ENCODE measurements around the gene TCEAL7. TPM values are rescaled to one million over a fixed set of nuclear protein-coding genes. Genes with fewer than 3 reads are reported as not detected.

The TCEAL7 gene
- total RNA-seq, 1 donor from 2014 or later: 292 TPM

- DNase-seq: peak; percentile 1
Measured at GRCh38 chrX:103367502-103367901, 37.5 kb downstream of the TCEAL7 start.

- no peak for DNase-seq
Measured at GRCh38 chrX:103369479-103369878, 39.4 kb downstream of the TCEAL7 start.

GRCh38 chrX:103372886-103373285 is 42.8 kb downstream of the TCEAL7 start:
- DNase-seq: no peak

GRCh38 chrX:103373581-103373980 is 43.5 kb downstream of the TCEAL7 start:
- DNase-seq: no peak

- peak; percentile 86 for DNase-seq
Measured at GRCh38 chrX:103376118-103376978, 46.3 kb downstream of the TCEAL7 start, which contains the start of gene BEX3. Gene BEX3 (plus strand): TSS chrX:103376538. CDS start chrX:103377522, 984 bp downstream.

GRCh38 chrX:103376979-103377324 is 46.9 kb downstream of the TCEAL7 start:
- DNase-seq: peak; percentile 75

- no peak for DNase-seq
Measured at GRCh38 chrX:103378990-103379389, 49.0 kb downstream of the TCEAL7 start.

Small RNA genes lying within 50 kb of the gene (small RNA-seq; reads per million reads assigned to genes)
- not detected for gene Z92846.1 (ENCODE audit: low replicate concordance)

Other genes with a start within 250 kb of the TCEAL7 start
- not detected for gene NXF3, start 237.1 kb upstream of the TCEAL7 start, total RNA-seq
- 24.9 TPM for gene BEX4, start 115.1 kb upstream of the TCEAL7 start, total RNA-seq
- gene TCEAL8, start 75.1 kb upstream of the TCEAL7 start, total RNA-seq: 133 TPM
- gene TCEAL5, start 53.5 kb upstream of the TCEAL7 start, total RNA-seq: 0.82 TPM
- 35.9 TPM for gene BEX2, start 19.2 kb upstream of the TCEAL7 start, total RNA-seq
- gene TCEAL9, start 26.3 kb downstream of the TCEAL7 start, total RNA-seq: 97.0 TPM
- gene BEX3, start 46.3 kb downstream of the TCEAL7 start, total RNA-seq: 146 TPM
- gene RAB40A, start 189.2 kb downstream of the TCEAL7 start, total RNA-seq: 0.31 TPM